Liver (tissue), 9 donors: ENCODE data around the gene ZNF786. TPM values are rescaled to one million over a fixed set of nuclear protein-coding genes. Genes with fewer than 3 reads are reported as not detected.

Source experiments
- DNase-seq: peaks from one replicate; pipeline ENCODE4 v3.0.0-alpha.2; 2017; ENCODE audit warnings: low spot score
- H3K27ac ChIP-seq, 2 donors: one replicate each; pipeline ENCODE4 v1.7.0; 2013; ENCODE audit warnings: inconsistent platforms in 2 of 2, low read length in 2 of 2, control low read depth in 1 of 2, low read depth in 1 of 2, mild to moderate bottlenecking in 1 of 2
- H3K27me3 ChIP-seq, 4 donors: one replicate each; pipeline versions ENCODE4 v1.6.1 to v1.7.0; 2013; ENCODE audit warnings: low read length in 3 of 4, inconsistent platforms in 1 of 4, mild to moderate bottlenecking in 1 of 4, moderate library complexity in 1 of 4; ENCODE audit not compliant: control insufficient read depth in 4 of 4, insufficient read depth in 4 of 4
- H3K36me3 ChIP-seq, 4 donors: one replicate each; pipeline versions ENCODE4 v1.6.1 to v1.7.0; 2013; ENCODE audit warnings: low read length in 3 of 4, mild to moderate bottlenecking in 3 of 4, low read depth in 1 of 4, moderate library complexity in 1 of 4; ENCODE audit not compliant: control insufficient read depth in 4 of 4, insufficient read depth in 3 of 4
- H3K4me1 ChIP-seq, 4 donors: one replicate each; pipeline versions ENCODE4 v1.6.1 to v1.7.0; 2013; ENCODE audit warnings: low read length in 3 of 4, mild to moderate bottlenecking in 3 of 4, moderate library complexity in 1 of 4; ENCODE audit not compliant: control insufficient read depth in 4 of 4, insufficient read depth in 4 of 4
- H3K4me3 ChIP-seq, 3 donors: one replicate each; pipeline versions ENCODE4 v1.6.1 to v1.7.0; 2013; ENCODE audit warnings: low read length in 3 of 3, control low read depth in 1 of 3, low read depth in 1 of 3, mild to moderate bottlenecking in 1 of 3
- H3K9ac ChIP-seq, 2 donors: one replicate each; pipeline ENCODE4 v1.7.0; 2013; ENCODE audit warnings: low read length in 2 of 2, mild to moderate bottlenecking in 2 of 2, moderate library complexity in 2 of 2, control low read depth in 1 of 2, low read depth in 1 of 2
- H3K9me3 ChIP-seq, 4 donors: one replicate each; pipeline versions ENCODE4 v1.6.1 to v1.7.0; 2013; ENCODE audit warnings: low read length in 3 of 4; ENCODE audit not compliant: control insufficient read depth in 4 of 4
- ATF3 ChIP-seq: IDR thresholded peaks from 2 replicates; pipeline ENCODE4 v1.6.1; 2016; ENCODE audit warnings: antibody characterized with exemption
- CTCF ChIP-seq: fragments of 150-350 bp; IDR thresholded peaks from 2 replicates; pipeline ENCODE4 v1.5.1; 2017; ENCODE audit warnings: improper control_type of control experiment, low read depth, low read length; ENCODE audit not compliant: missing input control
- EGR1 ChIP-seq, 2 donors: IDR thresholded peaks; 2 replicates each; pipeline ENCODE4 v1.6.1; 2016 to 2018; ENCODE audit warnings: antibody characterized with exemption in 2 of 2, low read depth in 2 of 2
- FOXA1 ChIP-seq: IDR thresholded peaks from 2 replicates; pipeline ENCODE4 v1.6.1; 2016; ENCODE audit warnings: antibody characterized with exemption
- FOXA2 ChIP-seq: IDR thresholded peaks from 2 replicates; pipeline ENCODE4 v1.6.1; 2016; ENCODE audit warnings: antibody characterized with exemption
- GABPA ChIP-seq, 2 donors: IDR thresholded peaks in 1 of 2; conservative IDR thresholded peaks in 1 of 2; 2 replicates each; pipeline ENCODE4 v1.6.1; 2016; ENCODE audit warnings: antibody characterized with exemption in 2 of 2, mild to moderate bottlenecking in 1 of 2, moderate library complexity in 1 of 2
- JUND ChIP-seq, 2 donors: IDR thresholded peaks; 2 replicates each; pipeline ENCODE4 v1.6.1; 2016; ENCODE audit warnings: antibody characterized with exemption in 2 of 2
- MAX ChIP-seq: IDR thresholded peaks from 2 replicates; pipeline ENCODE4 v1.6.1; 2016; ENCODE audit warnings: antibody characterized with exemption
- NR2F2 ChIP-seq: IDR thresholded peaks from 2 replicates; pipeline ENCODE4 v1.6.1; 2016; ENCODE audit warnings: antibody characterized with exemption
- RAD21 ChIP-seq, 2 donors: IDR thresholded peaks; 2 replicates each; pipeline ENCODE4 v1.6.1; 2016; ENCODE audit warnings: antibody characterized with exemption in 2 of 2, mild to moderate bottlenecking in 2 of 2
- REST ChIP-seq: IDR thresholded peaks from 2 replicates; pipeline ENCODE4 v1.6.1; 2016; ENCODE audit warnings: antibody characterized with exemption, mild to moderate bottlenecking
- RXRA ChIP-seq, 2 donors: IDR thresholded peaks; 2 replicates each; pipeline ENCODE4 v1.6.1; 2017 to 2018; ENCODE audit warnings: antibody characterized with exemption in 2 of 2, mild to moderate bottlenecking in 1 of 2
- SP1 ChIP-seq: IDR thresholded peaks from 2 replicates; pipeline ENCODE4 v1.6.1; 2018; ENCODE audit warnings: antibody characterized with exemption, mild to moderate bottlenecking
- TAF1 ChIP-seq: conservative IDR thresholded peaks from 2 replicates; pipeline ENCODE4 v1.6.1; 2016; ENCODE audit warnings: antibody characterized with exemption, mild to moderate bottlenecking
- YY1 ChIP-seq: IDR thresholded peaks from 2 replicates; pipeline ENCODE4 v1.6.1; 2016; ENCODE audit warnings: antibody characterized with exemption, mild to moderate bottlenecking
- ZBTB33 ChIP-seq: IDR thresholded peaks from 2 replicates; pipeline ENCODE4 v1.6.1; 2016; ENCODE audit warnings: antibody characterized with exemption
- WGBS: extraction: QIAGEN DNeasy Blood & Tissue Kit; methylation state at CpG from one replicate; pipeline ENCODE4 v1.1.7; 2013; 5-methylcytosine and 5-hydroxymethylcytosine counted together
- polyA plus RNA-seq, 2 donors: library from polyadenylated mRNA; stranded (reverse) in 1 of 2; unstranded in 1 of 2; fragments of 200-250 nt in 1 of 2; fragments of >200 nt in 1 of 2; fragmentation: Nextera tagmentation in 1 of 2; extraction: Ambion mirVana in 1 of 2; gene quantifications; one replicate each; pipeline versions ENCODE4 v1.2.1 to v1.2.3, GENCODE V29; 2013 to 2015
- total RNA-seq, 2 donors: library from RNA; depleted of rRNA; stranded (reverse); fragments of >200 nt; gene quantifications; one replicate each; pipeline ENCODE4 v1.2.3, GENCODE V29; 2014
- donor health status: healthy.
- donor health status: healthy.
- donor health status: healthy.
- donor health status: healthy.
- donor health status: healthy.

ZNF786 gene
- total and polyA plus RNA-seq, 4 donors = 1.0 to 5.9 (median 2.3) TPM

GRCh38 chr7:149125863-149126661, 35.5 kb upstream of the ZNF786 start, which contains the start of gene ZNF425:
Gene ZNF425 (minus strand): TSS chr7:149126324. CDS start chr7:149126213, 111 bp downstream.
- H3K27me3 ChIP-seq = no peaks in the 10 kb centered on the region
- peaks cover 0 to 7% (median 4%) of the 10 kb centered on the region in 4 donors for H3K9me3 ChIP-seq
- H3K9ac ChIP-seq = peak within 1 kb of the TSS; percentile 96
- no peak for TF ChIP-seq FOXA2
- TF ChIP-seq RXRA (IDR thresholded peaks at IDR 0.05) = no peak
- no peak for TF ChIP-seq JUND (IDR thresholded peaks at IDR 0.05)
- peak; percentile 83 for TF ChIP-seq YY1
- TF ChIP-seq ATF3 = no peak
- TF ChIP-seq TAF1 = peak; percentile 89
- no peak for TF ChIP-seq NR2F2
- no peak for TF ChIP-seq MAX
- TF ChIP-seq SP1 = peak; percentile 51
- no peak for TF ChIP-seq ZBTB33
- peak; percentile 96 for TF ChIP-seq CTCF
- peak; percentile 79 for TF ChIP-seq REST
- TF ChIP-seq GABPA (IDR thresholded peaks at IDR 0.05 in 1 of 2, conservative IDR thresholded peaks at IDR 0.05 in 1 of 2) = peak; percentile 40 to 87
- peak; percentile 63 to 77 for TF ChIP-seq RAD21 (IDR thresholded peaks at IDR 0.05)
- peak in 1 of 2 donors; percentile 21 for TF ChIP-seq EGR1 (IDR thresholded peaks at IDR 0.05; ENCODE audit: low read depth in 2 of 2)
- TF ChIP-seq FOXA1 = no peak
- peak; percentile 97 for DNase-seq
- H3K4me1 ChIP-seq = peaks cover 3 to 12% (median 8%) of the 10 kb centered on the region in 4 donors
- peak within 1 kb of the TSS; percentile 68 to 100 (median 92) for H3K4me3 ChIP-seq
- WGBS = under 1% methylated on average over 72 of the region's 72 CpGs
- H3K27ac ChIP-seq = peak within 1 kb of the TSS; percentile 94 to 98
- H3K36me3 ChIP-seq = peaks cover 2 to 7% (median 5%) of the 10 kb centered on the region in 4 donors
